ENCODE results near the gene TBK1.

- TF ChIP-seq MTA2 (IDR thresholded peaks at IDR 0.05; ENCODE audit: low read depth) (no peak), RAD21 (IDR thresholded peaks at IDR 0.05; ENCODE audit: insufficient read depth, low read depth, low read length) (no peak), CHD2 (IDR thresholded peaks at IDR 0.05; ENCODE audit: borderline replicate concordance, low read depth, low read length) (no peak), CTCF (IDR thresholded peaks at IDR 0.05 in 2 of 3, conservative IDR thresholded peaks at IDR 0.05 in 1 of 3; ENCODE audit: control insufficient read depth in 2 of 3, extremely low read depth in 1 of 3, insufficient read depth in 1 of 3, low read depth in 3 of 3, low read length in 3 of 3) (no peak), ESRRA (IDR thresholded peaks at IDR 0.05; ENCODE audit: low read length) (no peak), EZH2 (IDR thresholded peaks at IDR 0.05; ENCODE audit: borderline replicate concordance, control insufficient read depth, low read depth, low read length) (no peak), STAT3 (IDR thresholded peaks at IDR 0.05; ENCODE audit: low read depth, low read length) (no peak), ELK1 (IDR thresholded peaks at IDR 0.05; ENCODE audit: low read depth, low read length) (no peak), POLR2A (IDR thresholded peaks at IDR 0.05; ENCODE audit: low read depth, low read length) (no peak), ZNF274 (IDR thresholded peaks at IDR 0.05; ENCODE audit: insufficient read depth, insufficient read length) (no peak), RCOR1 (conservative IDR thresholded peaks at IDR 0.05; ENCODE audit: low read depth, low read length) (no peak)
- TF ChIP-seq, protein P1, sequence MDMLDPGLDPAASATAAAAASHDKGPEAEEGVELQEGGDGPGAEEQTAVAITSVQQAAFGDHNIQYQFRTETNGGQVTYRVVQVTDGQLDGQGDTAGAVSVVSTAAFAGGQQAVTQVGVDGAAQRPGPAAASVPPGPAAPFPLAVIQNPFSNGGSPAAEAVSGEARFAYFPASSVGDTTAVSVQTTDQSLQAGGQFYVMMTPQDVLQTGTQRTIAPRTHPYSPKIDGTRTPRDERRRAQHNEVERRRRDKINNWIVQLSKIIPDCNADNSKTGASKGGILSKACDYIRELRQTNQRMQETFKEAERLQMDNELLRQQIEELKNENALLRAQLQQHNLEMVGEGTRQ (IDR thresholded peaks at IDR 0.05; ENCODE audit: borderline replicate concordance, low read depth, low read length): no peak
Measured at GRCh38 chr12:64407342-64408223, 44.3 kb upstream of the TBK1 start.

Measured in GM12878 (cell line).